ENCODE data around the gene MGST2. TPM values are rescaled to one million over a fixed set of nuclear protein-coding genes. Genes with fewer than 3 reads are reported as not detected.

MGST2 gene
- 4.7 TPM for total RNA-seq

DNA sequence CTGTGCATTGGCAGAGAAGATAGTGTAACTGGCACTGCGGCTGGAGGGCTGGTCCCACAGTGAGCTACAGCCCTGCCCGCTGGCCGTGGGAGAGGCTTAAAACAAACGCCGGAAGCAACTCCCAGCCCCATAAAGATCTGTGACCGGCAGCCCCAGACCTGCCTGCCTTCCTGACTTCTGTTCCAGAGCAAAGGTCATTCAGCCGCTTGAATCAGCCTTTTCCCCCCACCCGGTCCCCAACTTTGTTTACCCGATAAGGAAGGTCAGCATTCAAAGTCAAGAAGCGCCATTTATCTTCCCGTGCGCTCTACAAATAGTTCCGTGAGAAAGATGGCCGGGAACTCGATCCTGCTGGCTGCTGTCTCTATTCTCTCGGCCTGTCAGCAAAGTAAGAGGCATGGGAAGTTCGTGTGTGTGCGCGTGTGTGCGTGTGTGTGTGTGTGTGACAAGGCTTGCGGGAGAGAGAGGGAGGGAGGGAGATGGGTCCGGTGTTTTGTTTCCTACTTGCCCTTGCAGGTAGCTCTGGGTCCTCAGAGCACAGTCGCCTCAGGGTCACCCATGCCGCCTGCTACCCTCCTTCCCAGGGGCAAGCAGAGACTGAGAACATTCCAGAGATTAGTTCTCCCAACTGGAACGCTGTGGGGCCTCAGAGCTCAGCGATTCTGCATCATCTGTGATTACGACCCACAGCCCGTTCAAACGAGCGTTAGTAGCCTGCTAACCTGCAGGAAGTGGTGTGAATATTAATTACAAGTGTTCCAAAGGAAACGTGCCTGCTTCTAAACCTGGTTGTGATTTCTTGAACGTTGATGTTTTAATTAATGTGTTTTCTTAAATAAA lies at the start of gene MGST2:
Gene MGST2 (plus strand): TSS at position 130 of the 840 bp plus-strand sequence. CDS start 201 bp downstream, at position 331.

Other genes with a start within 250 kb of the MGST2 start
- gene RAB33B, start 211.7 kb upstream of the MGST2 start, total RNA-seq = 27.9 TPM
- 67.6 TPM for gene SETD7, start 109.6 kb upstream of the MGST2 start, total RNA-seq

Data from parietal lobe (tissue), 1 donor.